ENCODE data around the gene ZNF862.

Gene ZNF862

GRCh38 chr7:149850716-149851115, 12.5 kb downstream of the ZNF862 start:
- Histone ChIP-seq H3K9ac (ENCODE audit: low read depth, low read length) (no peak overlapping the region), H3K9me3 (ENCODE audit: insufficient read depth, low read length, severe bottlenecking) (no peaks in the 10 kb centered on the region), H3K4me2 (ENCODE audit: insufficient read depth, low read length) (no peak overlapping the region), H3K4me3 (ENCODE audit: low read depth in 1 of 2, low read length in 2 of 2) (no peak overlapping the region), H4K20me1 (ENCODE audit: insufficient read depth, low read length) (no peaks in the 10 kb centered on the region), H3K79me2 (ENCODE audit: insufficient read depth, low read length) (no peaks in the 10 kb centered on the region), H3K36me3 (ENCODE audit: insufficient read depth, low read length) (peaks cover 45% of the 10 kb centered on the region), H3K27ac (ENCODE audit: low read length) (no peak overlapping the region), H2AFZ (ENCODE audit: low read depth, low read length) (no peak overlapping the region), H3K4me1 (ENCODE audit: insufficient read depth, low read length) (peaks cover 5% of the 10 kb centered on the region), H3K27me3 (ENCODE audit: insufficient read depth, low read length, poor library complexity) (no peaks in the 10 kb centered on the region)
- DNase-seq (no peak), ATAC-seq (ENCODE audit: insufficient read depth, low read depth) (no peak)
- TF ChIP-seq CTCF (IDR thresholded peaks at IDR 0.05; ENCODE audit: borderline replicate concordance, extremely low read depth, low read length, poor library complexity, severe bottlenecking) (no peak), EZH2 (IDR thresholded peaks at IDR 0.05; ENCODE audit: borderline replicate concordance, low read depth, low read length, severe bottlenecking) (no peak)

- H2AFZ ChIP-seq (ENCODE audit: low read depth, low read length): no peak overlapping the region
- peaks cover 38% of the 10 kb centered on the region for H3K36me3 ChIP-seq (ENCODE audit: insufficient read depth, low read length)
- no peaks in the 10 kb centered on the region for H3K9me3 ChIP-seq (ENCODE audit: insufficient read depth, low read length, severe bottlenecking)
- peaks cover 13% of the 10 kb centered on the region for H3K4me1 ChIP-seq (ENCODE audit: insufficient read depth, low read length)
- H3K27me3 ChIP-seq (ENCODE audit: insufficient read depth, low read length, poor library complexity): no peaks in the 10 kb centered on the region
- ATAC-seq (ENCODE audit: insufficient read depth, low read depth) (no peak), DNase-seq (no peak)
- no peak overlapping the region for H3K4me3 ChIP-seq (ENCODE audit: low read depth in 1 of 2, low read length in 2 of 2)
- H4K20me1 ChIP-seq (ENCODE audit: insufficient read depth, low read length): no peaks in the 10 kb centered on the region
- no peak overlapping the region for H3K4me2 ChIP-seq (ENCODE audit: insufficient read depth, low read length)
- H3K27ac ChIP-seq (ENCODE audit: low read length): no peak overlapping the region
- no peak for TF ChIP-seq EZH2 (IDR thresholded peaks at IDR 0.05; ENCODE audit: borderline replicate concordance, low read depth, low read length, severe bottlenecking)
- TF ChIP-seq CTCF (IDR thresholded peaks at IDR 0.05; ENCODE audit: borderline replicate concordance, extremely low read depth, low read length, poor library complexity, severe bottlenecking): no peak
- H3K9ac ChIP-seq (ENCODE audit: low read depth, low read length): no peak overlapping the region
- no peaks in the 10 kb centered on the region for H3K79me2 ChIP-seq (ENCODE audit: insufficient read depth, low read length)
Observed at GRCh38 chr7:149851449-149851848, 13.3 kb downstream of the ZNF862 start.

DNA sequence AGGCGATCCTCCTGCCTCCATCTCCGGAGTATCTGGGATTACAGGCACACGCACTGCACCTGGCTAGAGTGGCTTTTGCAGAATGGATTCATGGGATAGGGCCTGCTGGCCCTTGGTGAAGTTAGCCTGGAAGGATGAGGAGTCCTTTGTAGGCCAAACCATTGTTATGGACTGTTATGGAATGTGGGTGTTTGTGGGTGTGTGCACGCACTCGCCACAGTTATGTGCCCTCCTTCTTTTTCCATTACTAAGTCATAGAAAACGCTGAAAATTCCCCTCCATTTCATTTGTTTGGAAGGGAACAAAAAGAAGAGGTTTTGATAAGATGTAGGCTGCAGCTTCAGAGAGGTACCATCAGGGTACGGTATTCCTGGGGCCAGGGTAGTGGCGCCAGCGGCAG, 15.0 kb downstream of the ZNF862 start:
- Histone ChIP-seq H2AFZ (ENCODE audit: low read depth, low read length) (no peak overlapping the region), H3K4me3 (ENCODE audit: low read depth in 1 of 2, low read length in 2 of 2) (no peak overlapping the region), H3K9me3 (ENCODE audit: insufficient read depth, low read length, severe bottlenecking) (no peaks in the 10 kb centered on the region), H3K27me3 (ENCODE audit: insufficient read depth, low read length, poor library complexity) (no peaks in the 10 kb centered on the region), H3K27ac (ENCODE audit: low read length) (no peak overlapping the region), H3K4me1 (ENCODE audit: insufficient read depth, low read length) (peaks cover 29% of the 10 kb centered on the region), H3K9ac (ENCODE audit: low read depth, low read length) (no peak overlapping the region), H4K20me1 (ENCODE audit: insufficient read depth, low read length) (no peaks in the 10 kb centered on the region), H3K4me2 (ENCODE audit: insufficient read depth, low read length) (no peak overlapping the region), H3K36me3 (ENCODE audit: insufficient read depth, low read length) (peaks cover 30% of the 10 kb centered on the region), H3K79me2 (ENCODE audit: insufficient read depth, low read length) (no peaks in the 10 kb centered on the region)
- TF ChIP-seq EZH2 (IDR thresholded peaks at IDR 0.05; ENCODE audit: borderline replicate concordance, low read depth, low read length, severe bottlenecking): no peak
- TF ChIP-seq CTCF (IDR thresholded peaks at IDR 0.05; ENCODE audit: borderline replicate concordance, extremely low read depth, low read length, poor library complexity, severe bottlenecking): no peak
- no peak for DNase-seq
- ATAC-seq (ENCODE audit: insufficient read depth, low read depth): no peak
